HCT116 (cell line): ENCODE measurements around the gene ZBTB24.

Source experiments
- CBX3 ChIP-seq: IDR thresholded peaks from 2 replicates; pipeline ENCODE4 v1.6.1; 2012; ENCODE audit warnings: low read depth
- CTCF ChIP-seq, 3 experiments: fragments of 200-600 bp in 1 of 3; sonication (generic) in 1 of 3; IDR thresholded peaks in 2 of 3; conservative IDR thresholded peaks in 1 of 3; 2 replicates each; pipeline ENCODE4 v1.5.1; 2012 to 2017; ENCODE audit warnings: low read depth in 2 of 3, low read length in 2 of 3, antibody characterized with exemption in 1 of 3, borderline replicate concordance in 1 of 3, control low read depth in 1 of 3, mild to moderate bottlenecking in 1 of 3, mixed read lengths in 1 of 3, mixed run types in 1 of 3, moderate library complexity in 1 of 3; ENCODE audit not compliant: insufficient read depth in 1 of 3
- EGR1 ChIP-seq: IDR thresholded peaks from 2 replicates; pipeline ENCODE4 v1.6.1; 2012; ENCODE audit warnings: low read depth
- EZH2 ChIP-seq: fragments of 200-600 bp; sonication (generic); IDR thresholded peaks from 2 replicates; pipeline ENCODE4 v1.6.1; 2017; ENCODE audit warnings: antibody characterized with exemption, mixed run types
- EZH2phosphoT487 ChIP-seq: fragments of 200-600 bp; IDR thresholded peaks from 2 replicates; pipeline ENCODE4 v1.6.1; 2018; ENCODE audit warnings: antibody characterized with exemption, borderline replicate concordance
- POLR2A ChIP-seq: IDR thresholded peaks from 2 replicates; pipeline ENCODE4 v1.7.0; 2011; ENCODE audit warnings: borderline replicate concordance; ENCODE audit not compliant: insufficient read depth, insufficient read length; ENCODE audit errors: extremely low read depth
- POLR2AphosphoS5 ChIP-seq: IDR thresholded peaks from 2 replicates; pipeline ENCODE4 v1.6.1; 2011; ENCODE audit warnings: mild to moderate bottlenecking, low read depth, low read length, moderate library complexity
- REST ChIP-seq: IDR thresholded peaks from 2 replicates; pipeline ENCODE4 v1.6.1; 2012; ENCODE audit warnings: low read depth
- SP1 ChIP-seq: IDR thresholded peaks from 2 replicates; pipeline ENCODE4 v1.6.1; 2012; ENCODE audit warnings: low read depth
- YY1 ChIP-seq: IDR thresholded peaks from 2 replicates; pipeline ENCODE4 v1.6.1; 2011; ENCODE audit warnings: low read length, low read depth, moderate library complexity, mild to moderate bottlenecking; ENCODE audit not compliant: insufficient replicate concordance; ENCODE audit errors: extremely low read depth
- ZBTB33 ChIP-seq: IDR thresholded peaks from 2 replicates; pipeline ENCODE4 v1.6.1; 2011; ENCODE audit warnings: mild to moderate bottlenecking, low read length, moderate library complexity; ENCODE audit not compliant: insufficient replicate concordance; ENCODE audit errors: extremely low read depth
- ZNF274 ChIP-seq: fragments of 200-500 bp; sonication (Bioruptor generic); IDR thresholded peaks from 2 replicates; pipeline ENCODE4 v1.6.1; 2014; ENCODE audit warnings: mild to moderate bottlenecking, low read depth, low read length, inconsistent platforms

- TF ChIP-seq CTCF (IDR thresholded peaks at IDR 0.05 in 2 of 3, conservative IDR thresholded peaks at IDR 0.05 in 1 of 3; ENCODE audit: borderline replicate concordance in 1 of 3, insufficient read depth in 1 of 3, low read depth in 2 of 3, low read length in 2 of 3), result peak in 2 of 3 experiments; percentile 8 to 26; a peak in 1 of 6 replicates
- TF ChIP-seq ZNF274, result no peak
- no peak for TF ChIP-seq EZH2
- TF ChIP-seq SP1, result peak; percentile 54
- peak; percentile 90 for TF ChIP-seq EGR1
- TF ChIP-seq REST, result no peak
- peak; percentile 75 for TF ChIP-seq YY1
- peak; percentile 69 for TF ChIP-seq POLR2AphosphoS5
- 0 out of 2 replicates have a peak, but pooled peaks have one; percentile 29 for TF ChIP-seq CBX3
- no peak for TF ChIP-seq POLR2A
- no peak for TF ChIP-seq EZH2phosphoT487
- TF ChIP-seq ZBTB33, result no peak
Observed at GRCh38 chr6:109440331-109441068, 42.5 kb downstream of the ZBTB24 start, which contains the start of the genes PPIL6 and SMPD2.
